ENCODE data around the gene SETBP1.

DNA sequence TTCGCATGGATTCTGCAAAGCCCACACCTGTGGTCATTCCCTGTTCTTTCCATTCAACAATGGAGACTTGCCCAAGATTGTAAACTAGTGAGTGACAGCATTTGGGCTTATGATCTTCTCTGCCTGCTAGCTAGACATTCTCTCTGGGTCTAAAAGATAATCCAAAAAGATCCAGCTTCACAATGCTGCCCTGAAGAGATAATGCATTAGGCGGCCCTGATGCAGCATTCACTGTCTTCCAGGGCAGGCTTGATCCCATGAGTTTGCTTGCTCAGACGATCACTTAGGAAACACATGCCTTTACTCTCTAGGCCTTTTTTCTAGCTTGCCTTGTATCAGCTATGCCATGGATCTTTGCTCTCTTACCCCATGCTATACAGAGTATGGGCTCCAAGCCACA is 196.1 kb downstream of the SETBP1 start:
- TF ChIP-seq POLR2A (IDR thresholded peaks at IDR 0.05) (no peak), CTCF (IDR thresholded peaks at IDR 0.05) (no peak)

Measured in lower leg skin (tissue), 3 donors.